HPDE6-E6E7 (cell line): ENCODE results near the gene TSEN2.
"Not testable (repeated sequence)": the region's sequence is repeated elsewhere in the genome, so short reads cannot be mapped to it uniquely, and the experiment has no call there.

ENCODE experiments used
- DNase-seq: peaks from one replicate; pipeline ENCODE4 v3.0.0; 2011; ENCODE audit warnings: missing footprints; ENCODE audit errors: extremely low spot score

TSEN2 gene

DNA sequence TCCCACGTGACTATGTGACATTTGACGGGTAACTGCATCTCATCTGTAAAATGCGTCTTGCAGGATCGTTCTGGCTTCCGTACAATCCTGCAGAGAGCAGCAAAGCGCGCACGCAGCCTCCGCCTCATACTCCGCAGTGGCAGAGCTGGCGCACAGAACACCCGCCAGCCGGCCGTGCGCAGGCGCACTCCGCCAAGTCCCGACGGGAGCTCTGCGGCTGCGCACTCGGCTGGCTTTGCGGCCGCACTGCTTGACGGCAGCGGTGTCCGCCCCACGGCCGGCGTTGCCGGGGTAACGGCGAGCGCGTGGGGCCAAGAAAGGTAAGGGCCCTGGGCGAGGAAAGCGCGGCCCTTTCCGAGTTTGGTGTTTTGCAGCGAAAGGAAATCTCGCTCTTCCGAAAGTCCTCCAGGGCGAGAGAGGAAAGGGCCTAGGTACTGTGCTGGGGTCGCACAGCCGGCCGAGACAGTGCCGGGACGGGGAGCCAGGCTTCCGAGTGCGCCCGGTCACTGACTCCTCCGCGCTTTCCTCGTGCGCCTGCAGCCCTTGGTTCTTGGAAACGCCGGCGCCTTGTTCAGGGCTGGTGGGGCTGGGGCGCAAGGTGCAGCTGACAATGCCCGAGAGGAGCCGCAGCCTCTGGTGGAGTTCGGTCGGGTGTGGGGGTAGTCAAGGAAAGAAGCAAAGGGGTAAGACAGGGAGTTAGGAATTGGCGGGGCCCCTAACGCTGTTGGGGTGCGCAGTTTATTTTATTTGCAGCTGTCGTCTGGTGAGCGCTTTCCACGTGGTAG is at the start of gene TSEN2:
Gene TSEN2 (plus strand): TSS at position 283 of the 785 bp plus-strand sequence. CDS start 5,321 bp downstream, outside the sequence.
- DNase-seq = peak; percentile 70

DNA sequence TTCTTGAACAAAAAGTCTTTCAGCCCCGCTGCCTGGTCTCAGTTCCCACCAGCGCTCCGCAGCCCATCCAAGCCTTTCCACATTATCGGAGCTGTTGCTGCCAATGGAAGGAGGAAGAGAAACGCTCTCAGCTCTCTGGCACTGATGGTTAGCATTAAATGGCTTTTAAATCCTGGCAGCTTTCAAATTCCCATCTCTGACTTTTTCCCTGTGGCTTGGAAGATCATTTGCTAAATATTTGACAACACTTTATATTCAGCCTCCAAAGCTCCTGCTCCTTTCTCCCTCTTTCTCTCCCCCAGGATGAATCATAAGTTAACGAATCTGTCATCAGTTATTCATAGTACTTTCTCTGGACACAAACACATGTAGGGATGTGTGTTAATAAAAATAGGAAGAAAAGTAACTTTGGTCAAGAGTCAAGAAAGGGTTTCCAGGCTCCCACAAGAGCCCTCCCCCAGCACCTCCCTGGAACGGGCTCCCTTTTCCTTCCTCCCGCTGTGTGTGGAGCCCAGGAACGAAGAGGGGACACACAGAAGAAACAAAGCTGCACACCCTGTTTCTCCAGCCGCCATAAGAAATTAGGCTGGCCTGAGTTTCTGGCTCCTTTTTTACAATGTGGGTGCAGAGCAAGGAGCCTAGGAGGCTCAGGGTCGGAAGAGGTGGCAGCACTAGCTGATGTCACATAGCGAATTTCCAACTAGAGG is 47.6 kb upstream of the TSEN2 start:
- DNase-seq = no peak

DNA sequence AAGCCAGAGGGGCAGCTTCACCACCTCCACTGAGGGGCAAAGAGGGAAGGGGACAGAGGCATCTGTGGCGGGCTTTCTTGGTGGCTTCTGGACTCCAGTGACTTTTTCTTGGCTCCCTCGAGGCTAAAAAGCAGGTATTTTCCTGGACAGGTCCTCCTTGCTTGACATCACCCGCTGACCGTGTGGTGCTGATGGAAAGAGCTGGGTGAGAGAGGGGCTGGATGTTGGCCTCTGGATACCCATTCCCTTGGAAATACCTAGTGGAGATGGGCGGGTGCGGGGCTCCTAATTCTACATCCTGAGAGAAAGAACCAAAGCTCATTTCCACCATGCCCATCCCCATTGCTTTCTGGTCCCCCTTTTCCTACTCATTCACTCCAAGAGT is 47.1 kb upstream of the TSEN2 start:
- no peak for DNase-seq

DNA sequence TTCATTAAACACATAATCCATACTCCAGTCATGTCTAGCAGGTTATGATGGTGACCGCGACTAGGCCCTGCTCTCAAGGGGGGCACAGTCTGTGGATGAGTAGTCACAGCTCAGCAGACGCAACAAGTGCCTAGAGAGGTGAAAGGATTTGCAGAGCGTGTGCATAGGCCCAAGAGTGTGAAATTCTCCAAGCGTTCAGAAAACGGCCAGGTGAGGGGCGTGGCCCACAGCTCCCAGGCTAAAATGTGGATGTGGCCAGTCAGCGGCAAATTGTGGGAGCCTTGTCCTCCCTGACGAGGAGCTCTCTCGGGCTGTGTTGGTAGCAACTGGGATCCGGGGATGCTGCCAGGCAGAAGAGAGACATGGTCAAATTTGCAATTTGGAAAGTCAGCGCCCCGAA is 46.4 kb upstream of the TSEN2 start:
- no peak for DNase-seq

- no peak for DNase-seq
Observed at GRCh38 chr3:12438318-12438717, 46.0 kb upstream of the TSEN2 start.

DNA sequence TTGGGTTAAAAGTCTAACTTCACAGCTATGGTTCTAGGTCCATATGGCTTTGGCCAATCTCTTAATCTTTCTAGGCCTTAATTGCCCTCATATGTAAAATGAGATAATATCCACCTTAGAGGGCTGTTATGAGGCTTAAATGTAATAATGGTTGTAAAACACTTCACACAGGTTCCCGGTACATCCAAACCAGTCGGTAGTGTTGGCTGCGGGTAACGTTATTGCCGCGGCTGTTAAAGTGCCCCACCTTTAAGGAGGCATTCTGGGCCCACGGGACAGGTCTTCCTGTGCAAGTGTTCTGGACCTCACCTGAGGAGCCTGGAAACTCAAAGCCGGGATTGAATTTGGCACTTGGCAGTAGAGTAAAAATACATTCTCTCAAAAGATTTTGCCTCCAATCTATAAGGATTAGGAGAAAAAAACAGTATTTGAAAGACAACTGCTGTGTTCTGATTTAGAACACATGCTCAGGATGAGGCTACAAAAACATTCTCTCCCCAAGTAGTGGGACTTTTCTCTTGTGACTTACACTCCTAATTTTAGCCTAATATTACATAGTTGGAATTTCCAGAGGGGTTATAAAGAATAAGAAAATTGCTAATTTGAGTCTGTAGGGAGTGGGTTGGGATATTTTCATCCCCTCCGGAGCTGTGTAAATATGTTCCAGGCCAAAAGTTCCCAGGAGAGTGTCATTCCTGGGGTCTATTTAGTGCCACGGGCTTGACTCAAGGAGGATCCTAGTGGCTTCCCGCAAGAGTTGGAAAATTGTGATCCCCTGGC is 44.9 kb upstream of the TSEN2 start:
- no peak for DNase-seq

DNA sequence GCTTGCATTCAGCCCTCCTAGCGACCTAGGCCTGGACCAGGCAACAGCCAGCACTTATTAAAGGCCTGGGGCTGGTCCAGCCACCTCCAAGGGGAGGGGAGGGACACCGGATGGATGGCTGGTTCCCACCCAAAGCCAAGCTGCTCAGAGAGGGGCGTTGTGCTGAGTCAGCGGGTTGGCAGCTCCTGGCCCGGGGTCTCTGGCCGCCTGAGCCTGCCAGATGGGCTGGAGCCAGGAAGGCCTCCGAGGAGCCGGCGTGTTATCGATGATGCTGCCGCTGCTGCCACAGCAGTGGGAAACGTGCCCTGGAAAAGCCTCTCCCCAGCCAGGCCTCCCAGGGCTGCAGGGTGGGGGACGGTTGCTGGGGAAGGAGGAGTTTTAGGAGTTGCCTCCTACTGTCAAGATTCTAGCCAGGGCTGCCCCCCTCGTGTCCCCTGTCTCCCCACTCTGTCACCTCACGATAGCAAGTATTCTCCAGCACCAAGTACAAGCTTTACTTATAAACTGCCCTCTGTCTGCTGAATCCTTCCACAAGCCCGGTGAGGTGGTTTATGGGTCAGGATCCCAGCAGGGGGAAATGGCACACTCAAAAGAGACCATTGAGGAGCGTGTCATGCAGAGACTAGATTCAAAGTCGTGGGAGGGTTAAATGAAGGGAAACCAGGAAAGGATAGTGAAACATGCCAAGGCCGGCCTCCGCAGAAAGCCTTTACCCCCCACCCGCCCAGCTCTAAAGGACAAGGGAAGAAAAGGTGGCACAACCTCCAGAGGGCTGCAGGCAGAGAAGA is 43.2 kb upstream of the TSEN2 start:
- DNase-seq = no peak

DNA sequence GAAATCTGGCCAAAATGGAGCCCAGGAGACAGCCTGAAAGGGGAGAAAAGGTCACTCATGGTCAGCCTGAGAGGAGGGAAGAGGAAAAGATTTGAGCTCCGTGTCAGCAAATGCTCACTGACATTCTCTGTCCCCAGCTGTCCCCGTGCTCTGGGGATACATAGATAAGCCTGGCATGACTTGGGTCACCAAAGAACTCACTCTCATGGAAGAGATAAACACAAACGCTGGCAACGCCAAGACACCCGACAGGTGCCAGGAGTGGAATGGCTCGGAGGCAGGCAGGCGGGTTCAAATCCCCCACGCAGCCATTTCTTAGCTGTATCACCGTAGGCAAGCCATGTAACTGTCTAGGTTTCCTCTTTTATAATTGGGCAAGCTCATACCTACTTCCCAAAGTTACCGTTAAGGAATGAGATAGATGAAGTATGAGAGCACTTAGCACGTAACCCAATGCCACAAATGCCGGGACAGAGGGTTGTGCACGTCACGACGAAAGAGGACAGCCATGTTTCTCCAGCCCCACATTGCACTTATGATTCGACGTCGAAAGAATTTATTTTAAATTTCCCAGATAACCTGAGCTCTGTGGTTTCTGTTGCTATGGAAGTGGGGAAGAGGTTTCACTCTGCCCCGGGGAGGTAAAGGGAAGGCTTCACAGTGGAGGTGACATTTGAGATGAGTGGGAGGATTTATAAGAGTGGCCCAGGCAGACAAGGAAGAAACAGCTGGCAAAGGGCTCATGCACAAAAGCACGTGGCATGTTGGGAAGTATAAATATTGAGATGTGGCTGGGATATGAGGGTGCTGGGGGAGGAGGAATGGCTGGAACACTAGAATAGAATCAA is 41.4 kb upstream of the TSEN2 start:
- DNase-seq = no peak

DNA sequence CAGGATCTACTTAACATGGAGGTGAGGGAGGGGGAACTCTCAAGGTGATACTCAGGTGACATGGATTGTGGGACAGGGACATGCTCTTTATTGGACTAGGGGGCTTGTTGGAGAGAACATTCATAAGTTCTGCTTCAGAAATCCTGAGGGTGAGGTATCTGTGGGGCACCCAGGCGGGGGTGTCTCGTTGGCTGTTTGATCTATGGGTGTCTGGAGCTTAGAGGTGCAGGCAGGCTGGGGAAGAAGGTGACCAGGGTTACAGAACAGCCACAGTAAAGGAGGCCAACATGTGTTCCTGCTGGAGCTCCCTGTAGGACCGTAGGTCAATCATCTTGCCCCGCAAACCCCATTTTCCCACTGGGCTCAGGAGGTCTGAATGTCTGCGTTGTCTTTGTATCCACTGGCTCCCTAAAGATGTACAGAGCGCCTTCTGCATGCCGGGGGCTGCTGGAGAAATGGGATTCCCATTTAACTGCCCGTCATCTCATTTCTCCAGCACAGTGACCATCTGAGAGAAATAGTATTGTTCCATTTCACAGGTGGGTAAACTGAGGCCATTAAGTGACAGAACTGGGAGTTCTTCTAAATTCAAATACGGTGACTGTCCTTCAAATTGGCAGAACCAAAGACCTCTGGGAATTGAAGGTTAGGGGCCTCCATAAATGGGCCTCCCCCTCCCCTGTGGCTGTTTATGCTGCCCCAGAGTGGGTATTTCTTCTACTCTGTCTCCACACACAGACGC is 40.3 kb upstream of the TSEN2 start:
- DNase-seq = no peak

- DNase-seq = peak; percentile 26
Observed at GRCh38 chr3:12444582-12445471, 39.5 kb upstream of the TSEN2 start.

DNA sequence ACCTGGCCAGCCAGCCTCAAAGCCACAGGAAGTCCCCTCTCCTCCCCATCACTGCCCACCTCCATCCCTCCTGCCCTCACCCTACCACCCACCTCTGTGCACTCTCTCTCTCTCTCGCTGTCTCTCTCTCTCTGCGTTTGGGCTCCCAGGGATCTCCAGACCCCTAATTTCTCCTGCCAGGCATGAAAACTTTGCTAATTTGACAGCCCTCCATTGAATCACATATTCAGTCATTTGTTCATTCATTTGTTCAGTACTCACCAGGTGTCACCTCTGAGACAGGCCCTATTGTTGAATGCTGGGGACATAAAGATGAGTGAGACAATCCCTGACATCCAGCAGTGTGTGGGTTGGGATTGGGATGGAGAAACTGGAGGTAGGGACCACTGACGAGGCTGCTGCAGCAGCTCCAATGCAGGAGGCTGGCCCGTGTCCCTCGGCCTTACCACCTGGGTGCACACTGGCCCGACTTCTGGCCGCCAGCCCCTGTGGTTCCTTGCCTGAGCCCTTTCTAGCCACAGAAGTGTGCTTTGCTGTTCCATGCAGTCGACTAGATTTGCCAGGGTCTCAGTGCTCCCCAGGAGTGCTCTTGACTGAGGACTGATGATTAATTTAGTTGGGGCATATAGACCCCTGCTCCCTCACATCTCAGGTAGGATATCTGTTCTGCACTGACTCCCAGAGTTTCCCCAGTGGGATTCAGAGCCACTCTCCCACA is 38.6 kb upstream of the TSEN2 start:
- DNase-seq = no peak

- no peak for DNase-seq
Observed at GRCh38 chr3:12446298-12446697, 38.0 kb upstream of the TSEN2 start.

DNA sequence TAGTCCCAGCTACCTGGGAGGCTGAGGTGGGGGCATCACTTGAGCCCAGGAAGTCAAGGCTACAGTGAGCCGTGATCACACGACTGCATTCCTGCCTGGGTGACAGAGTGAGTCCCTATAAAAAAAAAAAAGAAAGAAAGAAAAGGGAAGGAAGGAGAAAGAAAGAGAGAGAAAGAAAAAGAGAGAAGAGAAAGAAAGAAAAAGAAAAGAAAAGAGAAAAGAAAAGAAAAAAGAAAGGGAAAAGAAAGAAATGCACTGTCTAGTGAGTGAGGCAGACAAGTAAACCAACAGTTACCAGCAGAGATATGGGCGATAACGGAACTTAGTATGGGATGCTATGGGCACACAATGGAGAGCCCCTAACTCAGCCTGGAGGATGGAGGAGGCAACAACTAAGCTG is 37.2 kb upstream of the TSEN2 start:
- DNase-seq = no peak

DNA sequence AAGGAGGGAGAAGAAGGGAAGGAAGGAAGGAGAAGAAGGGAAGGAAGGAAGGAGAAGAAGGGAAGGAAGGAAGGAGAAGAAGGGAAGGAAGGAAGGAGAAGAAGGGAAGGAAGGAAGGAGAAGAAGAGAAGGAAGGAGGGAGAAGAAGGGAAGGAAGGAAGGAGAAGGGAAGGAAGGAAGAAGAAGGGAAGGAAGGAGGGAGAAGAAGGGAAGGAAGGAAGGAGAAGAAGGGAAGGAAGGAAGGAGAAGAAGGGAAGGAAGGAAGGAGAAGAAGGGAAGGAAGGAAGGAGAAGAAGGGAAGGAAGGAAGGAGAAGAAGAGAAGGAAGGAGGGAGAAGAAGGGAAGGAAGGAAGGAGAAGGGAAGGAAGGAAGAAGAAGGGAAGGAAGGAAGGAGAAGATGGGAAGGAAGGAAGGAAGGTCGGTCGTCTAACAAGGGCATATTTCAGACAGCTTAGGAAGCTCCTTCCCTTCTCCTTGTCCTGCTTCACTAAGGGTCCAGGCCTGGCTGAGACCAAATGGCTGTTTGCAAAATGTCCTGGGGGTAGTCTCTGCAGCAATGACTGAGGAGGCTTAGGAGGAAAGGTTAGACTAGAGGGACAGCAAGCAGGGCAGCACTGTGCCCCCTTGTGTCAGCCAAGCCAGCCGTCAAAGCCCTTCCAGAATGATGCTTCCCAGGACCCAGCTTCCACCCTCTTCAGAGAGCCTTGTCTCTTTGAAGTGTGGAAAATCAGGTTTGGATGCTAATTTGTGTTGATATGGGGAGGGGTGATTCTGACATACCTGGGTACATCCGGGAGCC is 35.7 kb upstream of the TSEN2 start:
- not testable (repeated sequence) for DNase-seq

GRCh38 chr3:12449889-12450682 is 34.2 kb upstream of the TSEN2 start:
- DNase-seq = no peak

GRCh38 chr3:12451481-12451880 is 32.8 kb upstream of the TSEN2 start:
- DNase-seq = no peak

DNA sequence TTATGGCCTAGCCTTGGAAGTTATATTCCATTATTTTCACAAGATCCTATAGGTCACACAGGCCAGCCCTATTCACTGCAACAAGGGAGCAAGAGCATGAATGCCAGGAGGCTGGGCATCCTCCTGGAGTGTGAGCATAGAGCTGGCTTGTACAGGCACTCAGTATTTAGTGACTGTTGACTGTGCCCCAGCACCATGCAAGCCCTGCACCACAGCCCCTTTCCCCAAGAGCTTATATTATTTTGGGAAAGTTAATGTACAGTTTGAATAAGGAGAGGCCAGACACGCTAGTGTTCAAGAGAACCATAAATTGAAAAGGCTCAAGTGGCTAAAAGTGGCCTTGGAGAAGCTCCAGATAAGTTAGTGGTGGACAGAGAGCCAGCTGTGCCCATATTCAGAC is 32.3 kb upstream of the TSEN2 start:
- DNase-seq = no peak
